ENCODE measurements around the gene ARHGDIA. TPM values are rescaled to one million over a fixed set of nuclear protein-coding genes. Genes with fewer than 3 reads are reported as not detected.

Gene ARHGDIA
- total and polyA plus RNA-seq, 2 of the 8 experiments (the other 6 are each of a cell fraction or from before 2014, with no cell fraction given) = 62.4 to 217 TPM

- no peak for TF ChIP-seq SIRT6 (IDR thresholded peaks at IDR 0.05; ENCODE audit: low read length)
These were observed 7.0 kb downstream of the ARHGDIA start (continued) for GRCh38 chr17:81863833-81864768.
